ENCODE measurements around the gene FAAH.

DNA sequence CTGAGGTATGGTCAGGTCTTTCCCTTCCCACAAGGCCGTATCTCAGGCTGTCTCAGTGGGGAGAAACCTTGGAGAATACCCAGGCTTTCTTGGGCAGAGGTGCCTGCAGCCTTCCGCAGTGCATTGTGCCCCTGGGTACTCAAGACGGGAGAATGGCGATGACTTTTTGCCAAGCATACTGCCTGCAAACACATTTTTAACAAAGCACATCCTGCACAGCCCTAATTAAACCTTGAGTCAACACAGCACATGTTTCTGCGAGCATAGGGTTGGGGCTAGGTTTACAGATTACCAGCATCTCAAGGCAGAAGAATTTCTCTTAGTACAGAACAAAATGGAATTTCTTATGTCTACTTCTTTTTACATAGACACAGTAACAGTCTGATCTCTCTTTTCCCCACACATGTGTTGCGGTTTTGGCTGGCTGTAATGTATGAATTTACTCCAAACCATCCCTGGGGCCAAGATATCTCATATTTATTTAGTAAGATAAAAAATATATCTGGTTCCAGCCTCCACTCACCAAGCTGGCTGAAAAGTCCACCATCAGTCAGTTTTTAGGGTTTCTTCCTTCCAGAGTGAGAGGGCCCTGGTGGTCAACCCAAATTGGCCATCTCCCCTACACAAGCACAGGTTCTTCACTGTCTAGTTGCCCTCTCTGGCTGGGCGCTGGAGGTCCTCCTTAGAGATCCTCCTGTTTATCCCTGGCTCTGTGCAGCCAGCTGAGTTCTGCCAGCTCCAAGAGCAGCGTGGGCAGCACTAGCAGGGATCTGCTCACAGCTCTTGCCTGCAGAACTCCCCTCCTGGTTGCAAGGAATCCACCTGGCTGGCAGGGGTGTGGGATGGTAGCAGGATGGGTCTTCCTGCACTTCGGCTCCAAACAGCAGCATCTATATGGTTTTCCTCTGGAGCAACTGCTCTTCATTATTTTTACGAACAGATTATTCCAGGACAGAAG, 2.6 kb downstream of the FAAH start:
- TF ChIP-seq, protein P1, sequence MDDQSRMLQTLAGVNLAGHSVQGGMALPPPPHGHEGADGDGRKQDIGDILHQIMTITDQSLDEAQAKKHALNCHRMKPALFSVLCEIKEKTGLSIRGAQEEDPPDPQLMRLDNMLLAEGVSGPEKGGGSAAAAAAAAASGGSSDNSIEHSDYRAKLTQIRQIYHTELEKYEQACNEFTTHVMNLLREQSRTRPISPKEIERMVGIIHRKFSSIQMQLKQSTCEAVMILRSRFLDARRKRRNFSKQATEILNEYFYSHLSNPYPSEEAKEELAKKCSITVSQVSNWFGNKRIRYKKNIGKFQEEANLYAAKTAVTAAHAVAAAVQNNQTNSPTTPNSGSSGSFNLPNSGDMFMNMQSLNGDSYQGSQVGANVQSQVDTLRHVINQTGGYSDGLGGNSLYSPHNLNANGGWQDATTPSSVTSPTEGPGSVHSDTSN (IDR thresholded peaks at IDR 0.05; ENCODE audit: insufficient replicate concordance, low read depth, low read length): no peak
- TF ChIP-seq EP300 (IDR thresholded peaks at IDR 0.05; ENCODE audit: borderline replicate concordance in 1 of 2, control insufficient read depth in 1 of 2, low read depth in 2 of 2, low read length in 2 of 2): no peak
- TF ChIP-seq, protein P2, sequence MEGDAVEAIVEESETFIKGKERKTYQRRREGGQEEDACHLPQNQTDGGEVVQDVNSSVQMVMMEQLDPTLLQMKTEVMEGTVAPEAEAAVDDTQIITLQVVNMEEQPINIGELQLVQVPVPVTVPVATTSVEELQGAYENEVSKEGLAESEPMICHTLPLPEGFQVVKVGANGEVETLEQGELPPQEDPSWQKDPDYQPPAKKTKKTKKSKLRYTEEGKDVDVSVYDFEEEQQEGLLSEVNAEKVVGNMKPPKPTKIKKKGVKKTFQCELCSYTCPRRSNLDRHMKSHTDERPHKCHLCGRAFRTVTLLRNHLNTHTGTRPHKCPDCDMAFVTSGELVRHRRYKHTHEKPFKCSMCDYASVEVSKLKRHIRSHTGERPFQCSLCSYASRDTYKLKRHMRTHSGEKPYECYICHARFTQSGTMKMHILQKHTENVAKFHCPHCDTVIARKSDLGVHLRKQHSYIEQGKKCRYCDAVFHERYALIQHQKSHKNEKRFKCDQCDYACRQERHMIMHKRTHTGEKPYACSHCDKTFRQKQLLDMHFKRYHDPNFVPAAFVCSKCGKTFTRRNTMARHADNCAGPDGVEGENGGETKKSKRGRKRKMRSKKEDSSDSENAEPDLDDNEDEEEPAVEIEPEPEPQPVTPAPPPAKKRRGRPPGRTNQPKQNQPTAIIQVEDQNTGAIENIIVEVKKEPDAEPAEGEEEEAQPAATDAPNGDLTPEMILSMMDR (IDR thresholded peaks at IDR 0.05 in 2 of 3, conservative IDR thresholded peaks at IDR 0.05 in 1 of 3; ENCODE audit: control insufficient read depth in 2 of 3, extremely low read depth in 1 of 3, insufficient read depth in 1 of 3, low read depth in 3 of 3, low read length in 3 of 3): no peak
- no peak for TF ChIP-seq CHD2 (IDR thresholded peaks at IDR 0.05; ENCODE audit: borderline replicate concordance, low read depth, low read length)
- TF ChIP-seq EGR1 (IDR thresholded peaks at IDR 0.05; ENCODE audit: borderline replicate concordance in 1 of 2, low read depth in 2 of 2, low read length in 2 of 2): no peak
- no peak for TF ChIP-seq KDM1A (IDR thresholded peaks at IDR 0.05; ENCODE audit: borderline replicate concordance)
- TF ChIP-seq, protein P3, sequence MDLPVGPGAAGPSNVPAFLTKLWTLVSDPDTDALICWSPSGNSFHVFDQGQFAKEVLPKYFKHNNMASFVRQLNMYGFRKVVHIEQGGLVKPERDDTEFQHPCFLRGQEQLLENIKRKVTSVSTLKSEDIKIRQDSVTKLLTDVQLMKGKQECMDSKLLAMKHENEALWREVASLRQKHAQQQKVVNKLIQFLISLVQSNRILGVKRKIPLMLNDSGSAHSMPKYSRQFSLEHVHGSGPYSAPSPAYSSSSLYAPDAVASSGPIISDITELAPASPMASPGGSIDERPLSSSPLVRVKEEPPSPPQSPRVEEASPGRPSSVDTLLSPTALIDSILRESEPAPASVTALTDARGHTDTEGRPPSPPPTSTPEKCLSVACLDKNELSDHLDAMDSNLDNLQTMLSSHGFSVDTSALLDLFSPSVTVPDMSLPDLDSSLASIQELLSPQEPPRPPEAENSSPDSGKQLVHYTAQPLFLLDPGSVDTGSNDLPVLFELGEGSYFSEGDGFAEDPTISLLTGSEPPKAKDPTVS (IDR thresholded peaks at IDR 0.05; ENCODE audit: low read depth, low read length): no peak
- TF ChIP-seq GATAD2B (conservative IDR thresholded peaks at IDR 0.05; ENCODE audit: low read depth): no peak
- TF ChIP-seq TCF12 (IDR thresholded peaks at IDR 0.05; ENCODE audit: low read depth, low read length): no peak
- no peak for TF ChIP-seq CHD4 (IDR thresholded peaks at IDR 0.05)
- no peak for TF ChIP-seq RAD21 (IDR thresholded peaks at IDR 0.05; ENCODE audit: insufficient read depth, low read depth, low read length)
- TF ChIP-seq RFX5 (IDR thresholded peaks at IDR 0.05; ENCODE audit: low read depth, low read length): no peak
